ENCODE data around the gene SEZ6.

DNA sequence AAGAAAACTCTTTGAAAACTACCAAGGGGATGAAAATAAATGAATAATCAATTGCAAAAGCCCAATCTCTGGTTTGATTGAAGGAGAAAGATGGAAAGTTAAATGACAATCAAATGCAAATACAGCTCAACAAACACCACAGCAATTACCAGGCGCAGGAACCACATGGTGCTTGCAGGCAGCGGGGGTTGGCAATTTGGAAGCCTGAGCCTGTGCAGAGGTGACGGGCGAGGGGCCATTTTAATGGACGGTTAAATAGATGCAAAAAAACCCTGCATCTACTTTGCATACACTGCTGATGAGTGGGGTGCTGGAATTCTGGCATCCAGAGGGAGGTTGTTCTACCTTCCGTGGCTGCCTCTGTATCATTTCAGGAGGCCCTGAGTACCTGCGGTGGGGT is 4.8 kb upstream of the SEZ6 start:
- no peak for TF ChIP-seq EZH2 (IDR thresholded peaks at IDR 0.05; ENCODE audit: low read depth)
- TF ChIP-seq, protein P1, sequence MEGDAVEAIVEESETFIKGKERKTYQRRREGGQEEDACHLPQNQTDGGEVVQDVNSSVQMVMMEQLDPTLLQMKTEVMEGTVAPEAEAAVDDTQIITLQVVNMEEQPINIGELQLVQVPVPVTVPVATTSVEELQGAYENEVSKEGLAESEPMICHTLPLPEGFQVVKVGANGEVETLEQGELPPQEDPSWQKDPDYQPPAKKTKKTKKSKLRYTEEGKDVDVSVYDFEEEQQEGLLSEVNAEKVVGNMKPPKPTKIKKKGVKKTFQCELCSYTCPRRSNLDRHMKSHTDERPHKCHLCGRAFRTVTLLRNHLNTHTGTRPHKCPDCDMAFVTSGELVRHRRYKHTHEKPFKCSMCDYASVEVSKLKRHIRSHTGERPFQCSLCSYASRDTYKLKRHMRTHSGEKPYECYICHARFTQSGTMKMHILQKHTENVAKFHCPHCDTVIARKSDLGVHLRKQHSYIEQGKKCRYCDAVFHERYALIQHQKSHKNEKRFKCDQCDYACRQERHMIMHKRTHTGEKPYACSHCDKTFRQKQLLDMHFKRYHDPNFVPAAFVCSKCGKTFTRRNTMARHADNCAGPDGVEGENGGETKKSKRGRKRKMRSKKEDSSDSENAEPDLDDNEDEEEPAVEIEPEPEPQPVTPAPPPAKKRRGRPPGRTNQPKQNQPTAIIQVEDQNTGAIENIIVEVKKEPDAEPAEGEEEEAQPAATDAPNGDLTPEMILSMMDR (conservative IDR thresholded peaks at IDR 0.05): no peak

Data from PC-9 (cell line).